ENCODE data around the gene PPP1R7. TPM values are rescaled to one million over a fixed set of nuclear protein-coding genes. Genes with fewer than 3 reads are reported as not detected.

Gene PPP1R7
- polyA plus RNA-seq, 1 donor from 2014 or later, result 59.3 TPM

DNA sequence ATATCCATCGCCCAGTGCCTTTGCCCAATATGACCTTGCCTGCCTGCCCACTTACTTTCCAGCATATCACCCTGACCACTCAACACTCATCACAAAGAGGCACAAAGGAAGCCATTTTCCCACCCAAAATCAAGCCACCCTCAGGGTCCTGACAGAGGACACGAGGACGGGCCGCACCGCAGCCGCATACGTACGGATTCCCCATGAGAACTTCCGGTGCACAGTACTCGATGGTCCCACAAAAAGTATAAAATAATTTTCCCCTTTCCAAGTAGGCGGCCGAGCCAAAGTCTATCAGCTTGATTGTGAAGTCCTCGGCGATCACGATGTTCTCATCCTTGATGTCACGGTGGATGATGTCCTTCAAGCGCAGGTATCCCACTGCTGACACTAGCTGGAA, 38.2 kb upstream of the PPP1R7 start:
- Histone ChIP-seq H3K79me2 (replicated peaks; ENCODE audit: insufficient read depth, low read length) (no peaks in the 10 kb centered on the region), H3K27ac (ENCODE audit: low read length) (no peak overlapping the region), H3K36me3 (ENCODE audit: insufficient read depth, low read length) (no peaks in the 10 kb centered on the region)

DNA sequence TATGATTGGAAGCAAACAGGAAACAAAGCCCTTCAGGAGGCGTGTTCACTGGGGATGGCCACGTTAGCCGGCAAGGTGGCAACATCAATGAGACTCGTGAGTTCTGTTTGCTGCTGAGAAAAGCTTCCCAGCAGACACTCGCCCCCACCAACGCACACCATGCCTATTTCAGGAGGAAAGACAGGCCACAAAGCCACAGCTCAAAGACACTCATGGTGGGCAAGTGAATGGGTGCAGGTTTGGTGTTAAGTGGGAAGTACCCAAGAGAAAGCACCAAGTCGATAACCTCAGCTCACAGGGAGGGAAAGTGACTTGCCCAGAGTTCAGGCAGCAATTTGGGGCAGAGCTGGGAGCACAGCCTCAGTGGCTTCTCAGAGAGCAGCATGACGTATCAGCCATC, 37.7 kb upstream of the PPP1R7 start:
- Histone ChIP-seq H3K9ac (ENCODE audit: low read length) (no peak overlapping the region), H3K36me3 (ENCODE audit: insufficient read depth, low read length) (no peaks in the 10 kb centered on the region), H4K20me1 (ENCODE audit: insufficient read depth) (no peaks in the 10 kb centered on the region)

More for the DNA sequence above, 38.2 kb upstream of the PPP1R7 start:
- Histone ChIP-seq H3K9ac (ENCODE audit: low read length) (no peak overlapping the region), H4K20me1 (ENCODE audit: insufficient read depth) (no peaks in the 10 kb centered on the region), H3F3A (ENCODE audit: insufficient read depth, low read length, poor library complexity, severe bottlenecking) (no peaks in the 10 kb centered on the region), H3K4me3 (ENCODE audit: low read length) (no peak overlapping the region), H3K9me2 (ENCODE audit: insufficient read depth, low read length) (no peaks in the 10 kb centered on the region), H3K27me3 (ENCODE audit: insufficient read depth, low read depth, low read length) (no peaks in the 10 kb centered on the region), H3K9me3 (ENCODE audit: low read length) (no peaks in the 10 kb centered on the region), H3K4me2 (ENCODE audit: low read length) (no peak overlapping the region), H2AFZ (ENCODE audit: low read depth, low read length) (no peak overlapping the region)
- no peak for TF ChIP-seq RAD21 (conservative IDR thresholded peaks at IDR 0.05)
- TF ChIP-seq, protein P1, sequence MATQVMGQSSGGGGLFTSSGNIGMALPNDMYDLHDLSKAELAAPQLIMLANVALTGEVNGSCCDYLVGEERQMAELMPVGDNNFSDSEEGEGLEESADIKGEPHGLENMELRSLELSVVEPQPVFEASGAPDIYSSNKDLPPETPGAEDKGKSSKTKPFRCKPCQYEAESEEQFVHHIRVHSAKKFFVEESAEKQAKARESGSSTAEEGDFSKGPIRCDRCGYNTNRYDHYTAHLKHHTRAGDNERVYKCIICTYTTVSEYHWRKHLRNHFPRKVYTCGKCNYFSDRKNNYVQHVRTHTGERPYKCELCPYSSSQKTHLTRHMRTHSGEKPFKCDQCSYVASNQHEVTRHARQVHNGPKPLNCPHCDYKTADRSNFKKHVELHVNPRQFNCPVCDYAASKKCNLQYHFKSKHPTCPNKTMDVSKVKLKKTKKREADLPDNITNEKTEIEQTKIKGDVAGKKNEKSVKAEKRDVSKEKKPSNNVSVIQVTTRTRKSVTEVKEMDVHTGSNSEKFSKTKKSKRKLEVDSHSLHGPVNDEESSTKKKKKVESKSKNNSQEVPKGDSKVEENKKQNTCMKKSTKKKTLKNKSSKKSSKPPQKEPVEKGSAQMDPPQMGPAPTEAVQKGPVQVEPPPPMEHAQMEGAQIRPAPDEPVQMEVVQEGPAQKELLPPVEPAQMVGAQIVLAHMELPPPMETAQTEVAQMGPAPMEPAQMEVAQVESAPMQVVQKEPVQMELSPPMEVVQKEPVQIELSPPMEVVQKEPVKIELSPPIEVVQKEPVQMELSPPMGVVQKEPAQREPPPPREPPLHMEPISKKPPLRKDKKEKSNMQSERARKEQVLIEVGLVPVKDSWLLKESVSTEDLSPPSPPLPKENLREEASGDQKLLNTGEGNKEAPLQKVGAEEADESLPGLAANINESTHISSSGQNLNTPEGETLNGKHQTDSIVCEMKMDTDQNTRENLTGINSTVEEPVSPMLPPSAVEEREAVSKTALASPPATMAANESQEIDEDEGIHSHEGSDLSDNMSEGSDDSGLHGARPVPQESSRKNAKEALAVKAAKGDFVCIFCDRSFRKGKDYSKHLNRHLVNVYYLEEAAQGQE (IDR thresholded peaks at IDR 0.05; ENCODE audit: borderline replicate concordance), result no peak
- no peak for TF ChIP-seq SMC3 (conservative IDR thresholded peaks at IDR 0.05; ENCODE audit: poor library complexity)
- TF ChIP-seq EZH2 (IDR thresholded peaks at IDR 0.05; ENCODE audit: borderline replicate concordance, insufficient read depth, low read length, poor library complexity, severe bottlenecking), result no peak
- no peak for TF ChIP-seq MXI1 (conservative IDR thresholded peaks at IDR 0.05; ENCODE audit: poor library complexity, severe bottlenecking)
- TF ChIP-seq POLR2AphosphoS5 (IDR thresholded peaks at IDR 0.05), result no peak
- TF ChIP-seq TAF1 (IDR thresholded peaks at IDR 0.05; ENCODE audit: low read depth), result no peak
- TF ChIP-seq, protein P2, sequence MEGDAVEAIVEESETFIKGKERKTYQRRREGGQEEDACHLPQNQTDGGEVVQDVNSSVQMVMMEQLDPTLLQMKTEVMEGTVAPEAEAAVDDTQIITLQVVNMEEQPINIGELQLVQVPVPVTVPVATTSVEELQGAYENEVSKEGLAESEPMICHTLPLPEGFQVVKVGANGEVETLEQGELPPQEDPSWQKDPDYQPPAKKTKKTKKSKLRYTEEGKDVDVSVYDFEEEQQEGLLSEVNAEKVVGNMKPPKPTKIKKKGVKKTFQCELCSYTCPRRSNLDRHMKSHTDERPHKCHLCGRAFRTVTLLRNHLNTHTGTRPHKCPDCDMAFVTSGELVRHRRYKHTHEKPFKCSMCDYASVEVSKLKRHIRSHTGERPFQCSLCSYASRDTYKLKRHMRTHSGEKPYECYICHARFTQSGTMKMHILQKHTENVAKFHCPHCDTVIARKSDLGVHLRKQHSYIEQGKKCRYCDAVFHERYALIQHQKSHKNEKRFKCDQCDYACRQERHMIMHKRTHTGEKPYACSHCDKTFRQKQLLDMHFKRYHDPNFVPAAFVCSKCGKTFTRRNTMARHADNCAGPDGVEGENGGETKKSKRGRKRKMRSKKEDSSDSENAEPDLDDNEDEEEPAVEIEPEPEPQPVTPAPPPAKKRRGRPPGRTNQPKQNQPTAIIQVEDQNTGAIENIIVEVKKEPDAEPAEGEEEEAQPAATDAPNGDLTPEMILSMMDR (IDR thresholded peaks at IDR 0.05; ENCODE audit: poor library complexity, severe bottlenecking), result no peak
- TF ChIP-seq EP300 (conservative IDR thresholded peaks at IDR 0.05; ENCODE audit: poor library complexity, severe bottlenecking), result no peak

DNA sequence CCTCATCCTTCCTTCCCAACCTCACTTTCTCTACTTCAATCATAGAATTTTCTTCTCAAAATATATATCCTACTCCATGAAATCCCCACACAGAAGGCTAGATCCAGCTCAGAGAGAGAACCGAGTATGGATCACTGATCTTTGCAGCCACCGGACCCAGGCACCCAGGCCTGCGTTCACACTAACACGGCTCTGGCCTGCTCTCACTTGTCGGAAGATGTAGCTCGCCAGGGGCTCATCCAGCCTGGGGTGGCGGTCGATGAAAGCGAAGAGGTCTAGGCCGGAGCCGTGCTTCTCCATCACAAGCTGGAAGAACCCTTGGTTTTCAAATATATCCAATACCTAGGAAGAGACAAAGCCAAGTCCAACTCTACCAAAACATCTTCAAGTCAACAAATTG, 35.4 kb upstream of the PPP1R7 start:
- TF ChIP-seq EP300 (conservative IDR thresholded peaks at IDR 0.05; ENCODE audit: poor library complexity, severe bottlenecking) (no peak), RAD21 (conservative IDR thresholded peaks at IDR 0.05) (no peak), SMC3 (conservative IDR thresholded peaks at IDR 0.05; ENCODE audit: poor library complexity) (no peak), POLR2AphosphoS5 (IDR thresholded peaks at IDR 0.05) (no peak), EZH2 (IDR thresholded peaks at IDR 0.05; ENCODE audit: borderline replicate concordance, insufficient read depth, low read length, poor library complexity, severe bottlenecking) (no peak), MXI1 (conservative IDR thresholded peaks at IDR 0.05; ENCODE audit: poor library complexity, severe bottlenecking) (no peak), TAF1 (IDR thresholded peaks at IDR 0.05; ENCODE audit: low read depth) (no peak)
- TF ChIP-seq, protein P1 (IDR thresholded peaks at IDR 0.05; ENCODE audit: borderline replicate concordance), result no peak
- TF ChIP-seq, protein P2 (IDR thresholded peaks at IDR 0.05; ENCODE audit: poor library complexity, severe bottlenecking), result no peak
- Histone ChIP-seq H3K4me2 (ENCODE audit: low read length) (no peak overlapping the region), H3K36me3 (ENCODE audit: insufficient read depth, low read length) (no peaks in the 10 kb centered on the region), H3K9me2 (ENCODE audit: insufficient read depth, low read length) (no peaks in the 10 kb centered on the region), H2AFZ (ENCODE audit: low read depth, low read length) (no peak overlapping the region), H3F3A (ENCODE audit: insufficient read depth, low read length, poor library complexity, severe bottlenecking) (no peaks in the 10 kb centered on the region), H3K9me3 (ENCODE audit: low read length) (no peaks in the 10 kb centered on the region), H3K27ac (ENCODE audit: low read length) (no peak overlapping the region), H3K4me3 (ENCODE audit: low read length) (no peak overlapping the region), H3K9ac (ENCODE audit: low read length) (no peak overlapping the region), H3K79me2 (replicated peaks; ENCODE audit: insufficient read depth, low read length) (no peaks in the 10 kb centered on the region), H4K20me1 (ENCODE audit: insufficient read depth) (no peaks in the 10 kb centered on the region), H3K27me3 (ENCODE audit: insufficient read depth, low read depth, low read length) (no peaks in the 10 kb centered on the region)

More for the DNA sequence above, 37.7 kb upstream of the PPP1R7 start:
- H3K4me2 ChIP-seq (ENCODE audit: low read length), result no peak overlapping the region
- no peaks in the 10 kb centered on the region for H3K9me2 ChIP-seq (ENCODE audit: insufficient read depth, low read length)
- no peaks in the 10 kb centered on the region for H3K79me2 ChIP-seq (replicated peaks; ENCODE audit: insufficient read depth, low read length)
- no peak overlapping the region for H2AFZ ChIP-seq (ENCODE audit: low read depth, low read length)
- no peak for TF ChIP-seq MXI1 (conservative IDR thresholded peaks at IDR 0.05; ENCODE audit: poor library complexity, severe bottlenecking)
- no peaks in the 10 kb centered on the region for H3F3A ChIP-seq (ENCODE audit: insufficient read depth, low read length, poor library complexity, severe bottlenecking)
- no peaks in the 10 kb centered on the region for H3K27me3 ChIP-seq (ENCODE audit: insufficient read depth, low read depth, low read length)
- H3K27ac ChIP-seq (ENCODE audit: low read length), result no peak overlapping the region
- no peaks in the 10 kb centered on the region for H3K9me3 ChIP-seq (ENCODE audit: low read length)
- no peak overlapping the region for H3K4me3 ChIP-seq (ENCODE audit: low read length)

Measured in neural cell (in vitro differentiated cells).